ENCODE results near the gene CTBP2.

Gene CTBP2

GRCh38 chr10:125106586-125106985, 53.8 kb downstream of the CTBP2 start:
- no peak for DNase-seq (ENCODE audit: low read depth)

- DNase-seq (ENCODE audit: low read depth): no peak
Observed at GRCh38 chr10:125105706-125106255, 54.6 kb downstream of the CTBP2 start.

- no peak for DNase-seq (ENCODE audit: low read depth)
Observed at GRCh38 chr10:125105155-125105554, 55.2 kb downstream of the CTBP2 start.

GRCh38 chr10:125104559-125104958, 55.8 kb downstream of the CTBP2 start:
- DNase-seq (ENCODE audit: low read depth): no peak

- DNase-seq (ENCODE audit: low read depth): no peak
Observed at GRCh38 chr10:125103924-125104323, 56.4 kb downstream of the CTBP2 start.

- DNase-seq (ENCODE audit: low read depth): no peak
Observed at GRCh38 chr10:125103466-125103865, 56.9 kb downstream of the CTBP2 start.

GRCh38 chr10:125102821-125103220, 57.5 kb downstream of the CTBP2 start:
- DNase-seq (ENCODE audit: low read depth): no peak

GRCh38 chr10:125102246-125102645, 58.1 kb downstream of the CTBP2 start:
- DNase-seq (ENCODE audit: low read depth): peak; percentile 81

GRCh38 chr10:125101581-125101980, 58.8 kb downstream of the CTBP2 start:
- DNase-seq (ENCODE audit: low read depth): no peak

- no peak for DNase-seq (ENCODE audit: low read depth)
Observed at GRCh38 chr10:125101049-125101448, 59.3 kb downstream of the CTBP2 start.

GRCh38 chr10:125097409-125098070, 62.8 kb downstream of the CTBP2 start:
- no peak for DNase-seq (ENCODE audit: low read depth)

- no peak for DNase-seq (ENCODE audit: low read depth)
Observed at GRCh38 chr10:125096975-125097374, 63.4 kb downstream of the CTBP2 start.

GRCh38 chr10:125096371-125096770, 64.0 kb downstream of the CTBP2 start:
- no peak for DNase-seq (ENCODE audit: low read depth)

GRCh38 chr10:125095776-125096175, 64.6 kb downstream of the CTBP2 start:
- no peak for DNase-seq (ENCODE audit: low read depth)

- DNase-seq (ENCODE audit: low read depth): no peak
Observed at GRCh38 chr10:125095228-125095627, 65.1 kb downstream of the CTBP2 start.

GRCh38 chr10:125094806-125095205, 65.6 kb downstream of the CTBP2 start:
- DNase-seq (ENCODE audit: low read depth): peak; percentile 43

GRCh38 chr10:125093974-125094705, 66.2 kb downstream of the CTBP2 start:
- DNase-seq (ENCODE audit: low read depth): no peak

GRCh38 chr10:125093199-125093973, 67.0 kb downstream of the CTBP2 start:
- peak; percentile 85 for DNase-seq (ENCODE audit: low read depth)

- no peak for DNase-seq (ENCODE audit: low read depth)
Observed at GRCh38 chr10:125092564-125093031, 67.8 kb downstream of the CTBP2 start.

GRCh38 chr10:125091891-125092290, 68.5 kb downstream of the CTBP2 start:
- DNase-seq (ENCODE audit: low read depth): peak; percentile 68

GRCh38 chr10:125089469-125089868, 70.9 kb downstream of the CTBP2 start:
- DNase-seq (ENCODE audit: low read depth): no peak

- DNase-seq (ENCODE audit: low read depth): no peak
Observed at GRCh38 chr10:125087897-125088215, 72.5 kb downstream of the CTBP2 start.
